WTC11 (cell line): ENCODE data around the gene SP7. TPM values are rescaled to one million over a fixed set of nuclear protein-coding genes. Genes with fewer than 3 reads are reported as not detected.

Source experiments
- ATF1 ChIP-seq: sonication (generic); formaldehyde crosslinking; IDR thresholded peaks from 2 replicates; pipeline ENCODE4 v1.8.1; 2023; ENCODE audit warnings: mild to moderate bottlenecking, moderate library complexity, missing genetic modification reagents
- CBFB ChIP-seq: sonication (generic); formaldehyde crosslinking; IDR thresholded peaks from 2 replicates; pipeline ENCODE4 v1.8.1; 2022; ENCODE audit warnings: mild to moderate bottlenecking, low read depth, missing genetic modification reagents
- CREB1 ChIP-seq: sonication (generic); formaldehyde crosslinking; IDR thresholded peaks from 2 replicates; pipeline ENCODE4 v1.8.0; 2023; ENCODE audit warnings: mild to moderate bottlenecking, missing genetic modification reagents
- ELF4 ChIP-seq: sonication (generic); formaldehyde crosslinking; IDR thresholded peaks from 2 replicates; pipeline ENCODE4 v1.8.1; 2022; ENCODE audit warnings: low read depth, mild to moderate bottlenecking, moderate library complexity, missing genetic modification reagents
- FOXJ3 ChIP-seq: sonication (generic); formaldehyde crosslinking; IDR thresholded peaks from 2 replicates; pipeline ENCODE4 v1.9.0; 2021; ENCODE audit warnings: missing genetic modification reagents, mild to moderate bottlenecking, borderline replicate concordance
- FOXP1 ChIP-seq: sonication (generic); formaldehyde crosslinking; IDR thresholded peaks from 2 replicates; pipeline ENCODE4 v1.8.0; 2022; ENCODE audit warnings: missing genetic modification reagents, mild to moderate bottlenecking, moderate library complexity, borderline replicate concordance
- GTF2I ChIP-seq: fragments of 250-450 bp; sonication (Bioruptor Pico); conservative IDR thresholded peaks from 2 replicates; pipeline ENCODE4 v1.4.0; 2021; ENCODE audit warnings: mild to moderate bottlenecking
- IRF2 ChIP-seq: sonication (generic); formaldehyde crosslinking; IDR thresholded peaks from 2 replicates; pipeline ENCODE4 v1.8.0; 2022; ENCODE audit warnings: low read depth, missing genetic modification reagents, borderline replicate concordance
- MXD4 ChIP-seq: fragments of 250-450 bp; sonication (Bioruptor Pico); IDR thresholded peaks from 2 replicates; pipeline ENCODE4 v1.8.0; 2021; ENCODE audit warnings: mild to moderate bottlenecking, moderate library complexity, borderline replicate concordance
- NFYB ChIP-seq: sonication (generic); formaldehyde crosslinking; conservative IDR thresholded peaks from 2 replicates; pipeline ENCODE4 v1.8.0; 2022; ENCODE audit warnings: low read depth, missing genetic modification reagents
- NR1H2 ChIP-seq: sonication (generic); formaldehyde crosslinking; IDR thresholded peaks from 2 replicates; pipeline ENCODE4 v1.9.0; 2021; ENCODE audit warnings: mild to moderate bottlenecking, moderate library complexity, missing genetic modification reagents
- RORB ChIP-seq: fragments of 250-450 bp; sonication (Bioruptor Pico); IDR thresholded peaks from 2 replicates; pipeline ENCODE4 v1.9.0; 2021; ENCODE audit warnings: mild to moderate bottlenecking
- TEAD4 ChIP-seq: sonication (generic); formaldehyde crosslinking; IDR thresholded peaks from 2 replicates; pipeline ENCODE4 v1.8.0; 2022; ENCODE audit warnings: mild to moderate bottlenecking, missing genetic modification reagents
- total RNA-seq: library from RNA; stranded (reverse); gene quantifications from 3 replicates; pipeline ENCODE4 v1.2.3, GENCODE V29; 2021
- TF ChIP-seq, protein P1 (sequence below): sonication (generic); formaldehyde crosslinking; IDR thresholded peaks from 2 replicates; pipeline ENCODE4 v1.8.1; 2022; ENCODE audit warnings: low read depth, missing genetic modification reagents, borderline replicate concordance
- TF ChIP-seq, protein P2 (sequence below): sonication (generic); formaldehyde crosslinking; IDR thresholded peaks from 2 replicates; pipeline ENCODE4 v1.8.1; 2022; ENCODE audit warnings: missing genetic modification reagents, borderline replicate concordance
- TF ChIP-seq, protein P3 (sequence below): sonication (generic); formaldehyde crosslinking; IDR thresholded peaks from 2 replicates; pipeline ENCODE4 v1.8.0; 2022; ENCODE audit warnings: mild to moderate bottlenecking, missing genetic modification reagents
- TF ChIP-seq, protein P4 (sequence below): sonication (generic); formaldehyde crosslinking; conservative IDR thresholded peaks from 2 replicates; pipeline ENCODE4 v1.8.1; 2022; ENCODE audit warnings: mild to moderate bottlenecking, missing genetic modification reagents
- TF ChIP-seq, protein P5 (sequence below): sonication (generic); formaldehyde crosslinking; IDR thresholded peaks from 2 replicates; pipeline ENCODE4 v1.8.0; 2022; ENCODE audit warnings: mild to moderate bottlenecking, missing genetic modification reagents
- TF ChIP-seq, protein P6 (sequence below): fragments of 250-450 bp; sonication (Bioruptor Pico); IDR thresholded peaks from 2 replicates; pipeline ENCODE4 v1.8.0; 2021; ENCODE audit warnings: mild to moderate bottlenecking
- TF ChIP-seq, protein P7 (sequence below): sonication (generic); formaldehyde crosslinking; IDR thresholded peaks from 2 replicates; pipeline ENCODE4 v1.8.1; 2023; ENCODE audit warnings: mild to moderate bottlenecking, missing genetic modification reagents
- TF ChIP-seq, protein P8 (sequence below): sonication (generic); formaldehyde crosslinking; IDR thresholded peaks from 2 replicates; pipeline ENCODE4 v1.8.1; 2022; ENCODE audit warnings: mild to moderate bottlenecking, moderate library complexity, missing genetic modification reagents
- TF ChIP-seq, protein P9 (sequence below): sonication (generic); formaldehyde crosslinking; IDR thresholded peaks from 2 replicates; pipeline ENCODE4 v1.8.1; 2022; ENCODE audit warnings: low read depth, mild to moderate bottlenecking, moderate library complexity, missing genetic modification reagents, borderline replicate concordance
- TF ChIP-seq, protein P10 (sequence below): sonication (generic); formaldehyde crosslinking; IDR thresholded peaks from 2 replicates; pipeline ENCODE4 v1.8.0; 2022; ENCODE audit warnings: mild to moderate bottlenecking, missing genetic modification reagents
- TF ChIP-seq, protein P11 (sequence below): fragments of 250-450 bp; sonication (Bioruptor Pico); IDR thresholded peaks from 2 replicates; pipeline ENCODE4 v1.9.0; 2021; ENCODE audit warnings: moderate library complexity, mild to moderate bottlenecking, inconsistent platforms, borderline replicate concordance

Gene SP7
- total RNA-seq, 1 experiment from 2014 or later, result 0.09 TPM

DNA sequence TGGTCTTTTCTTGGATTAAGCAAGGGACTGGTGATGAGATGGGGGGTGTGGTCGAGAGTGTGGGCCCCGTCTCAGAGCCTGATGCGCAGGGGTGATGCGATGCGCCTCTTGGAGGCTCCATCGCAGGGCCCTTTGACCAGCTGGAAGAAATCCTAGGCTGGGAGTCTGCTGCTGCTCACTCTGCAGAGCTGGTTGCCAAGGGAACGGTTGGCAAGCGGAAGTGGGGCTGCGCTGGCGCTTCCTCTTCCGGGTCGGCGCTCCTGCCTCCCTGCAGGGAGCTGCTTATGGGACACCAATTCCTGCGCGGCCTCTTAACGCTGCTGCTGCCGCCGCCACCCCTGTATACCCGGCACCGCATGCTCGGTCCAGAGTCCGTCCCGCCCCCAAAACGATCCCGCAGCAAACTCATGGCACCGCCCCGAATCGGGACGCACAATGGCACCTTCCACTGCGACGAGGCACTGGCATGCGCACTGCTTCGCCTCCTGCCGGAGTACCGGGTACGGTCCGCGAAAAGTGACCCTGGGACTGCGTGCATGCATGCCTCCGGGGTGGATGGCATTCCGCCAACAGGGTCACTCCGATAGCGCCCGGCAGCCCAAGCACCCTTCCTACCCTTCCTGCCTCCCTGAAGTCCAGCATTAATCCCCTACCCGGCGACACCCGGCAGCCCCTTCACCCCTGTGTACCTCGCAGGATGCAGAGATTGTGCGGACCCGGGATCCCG lies 36.5 kb downstream of the SP7 start, which contains the start of gene MYG1 (continued):
- TF ChIP-seq, protein P1, sequence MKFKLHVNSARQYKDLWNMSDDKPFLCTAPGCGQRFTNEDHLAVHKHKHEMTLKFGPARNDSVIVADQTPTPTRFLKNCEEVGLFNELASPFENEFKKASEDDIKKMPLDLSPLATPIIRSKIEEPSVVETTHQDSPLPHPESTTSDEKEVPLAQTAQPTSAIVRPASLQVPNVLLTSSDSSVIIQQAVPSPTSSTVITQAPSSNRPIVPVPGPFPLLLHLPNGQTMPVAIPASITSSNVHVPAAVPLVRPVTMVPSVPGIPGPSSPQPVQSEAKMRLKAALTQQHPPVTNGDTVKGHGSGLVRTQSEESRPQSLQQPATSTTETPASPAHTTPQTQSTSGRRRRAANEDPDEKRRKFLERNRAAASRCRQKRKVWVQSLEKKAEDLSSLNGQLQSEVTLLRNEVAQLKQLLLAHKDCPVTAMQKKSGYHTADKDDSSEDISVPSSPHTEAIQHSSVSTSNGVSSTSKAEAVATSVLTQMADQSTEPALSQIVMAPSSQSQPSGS (CRISPR knock-in tag), result no peak; the same call in 1 of the 2 replicates
- no peak for TF ChIP-seq MXD4
- TF ChIP-seq FOXJ3, result no peak
- peak; percentile 98 for TF ChIP-seq FOXP1 (CRISPR knock-in tag)
- TF ChIP-seq, protein P2, sequence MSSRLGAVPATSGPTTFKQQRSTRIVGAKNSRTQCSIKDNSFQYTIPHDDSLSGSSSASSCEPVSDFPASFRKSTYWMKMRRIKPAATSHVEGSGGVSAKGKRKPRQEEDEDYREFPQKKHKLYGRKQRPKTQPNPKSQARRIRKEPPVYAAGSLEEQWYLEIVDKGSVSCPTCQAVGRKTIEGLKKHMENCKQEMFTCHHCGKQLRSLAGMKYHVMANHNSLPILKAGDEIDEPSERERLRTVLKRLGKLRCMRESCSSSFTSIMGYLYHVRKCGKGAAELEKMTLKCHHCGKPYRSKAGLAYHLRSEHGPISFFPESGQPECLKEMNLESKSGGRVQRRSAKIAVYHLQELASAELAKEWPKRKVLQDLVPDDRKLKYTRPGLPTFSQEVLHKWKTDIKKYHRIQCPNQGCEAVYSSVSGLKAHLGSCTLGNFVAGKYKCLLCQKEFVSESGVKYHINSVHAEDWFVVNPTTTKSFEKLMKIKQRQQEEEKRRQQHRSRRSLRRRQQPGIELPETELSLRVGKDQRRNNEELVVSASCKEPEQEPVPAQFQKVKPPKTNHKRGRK (CRISPR knock-in tag), result no peak
- TF ChIP-seq, protein P3, sequence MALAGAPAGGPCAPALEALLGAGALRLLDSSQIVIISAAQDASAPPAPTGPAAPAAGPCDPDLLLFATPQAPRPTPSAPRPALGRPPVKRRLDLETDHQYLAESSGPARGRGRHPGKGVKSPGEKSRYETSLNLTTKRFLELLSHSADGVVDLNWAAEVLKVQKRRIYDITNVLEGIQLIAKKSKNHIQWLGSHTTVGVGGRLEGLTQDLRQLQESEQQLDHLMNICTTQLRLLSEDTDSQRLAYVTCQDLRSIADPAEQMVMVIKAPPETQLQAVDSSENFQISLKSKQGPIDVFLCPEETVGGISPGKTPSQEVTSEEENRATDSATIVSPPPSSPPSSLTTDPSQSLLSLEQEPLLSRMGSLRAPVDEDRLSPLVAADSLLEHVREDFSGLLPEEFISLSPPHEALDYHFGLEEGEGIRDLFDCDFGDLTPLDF, result no peak
- no peak for TF ChIP-seq GTF2I
- TF ChIP-seq, protein P4, sequence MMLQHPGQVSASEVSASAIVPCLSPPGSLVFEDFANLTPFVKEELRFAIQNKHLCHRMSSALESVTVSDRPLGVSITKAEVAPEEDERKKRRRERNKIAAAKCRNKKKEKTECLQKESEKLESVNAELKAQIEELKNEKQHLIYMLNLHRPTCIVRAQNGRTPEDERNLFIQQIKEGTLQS (CRISPR knock-in tag), result no peak
- TF ChIP-seq, protein P5, sequence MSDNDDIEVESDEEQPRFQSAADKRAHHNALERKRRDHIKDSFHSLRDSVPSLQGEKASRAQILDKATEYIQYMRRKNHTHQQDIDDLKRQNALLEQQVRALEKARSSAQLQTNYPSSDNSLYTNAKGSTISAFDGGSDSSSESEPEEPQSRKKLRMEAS (CRISPR knock-in tag), result peak; percentile 95
- no peak for TF ChIP-seq ATF1 (CRISPR knock-in tag)
- no peak for TF ChIP-seq ELF4 (CRISPR knock-in tag)
- TF ChIP-seq IRF2 (CRISPR knock-in tag), result 0 out of 2 replicates have a peak, but pooled peaks have one; percentile 28
- 0 out of 2 replicates have a peak, but pooled peaks have one; percentile 27 for TF ChIP-seq NFYB
- TF ChIP-seq RORB, result no peak
- TF ChIP-seq, protein P6, sequence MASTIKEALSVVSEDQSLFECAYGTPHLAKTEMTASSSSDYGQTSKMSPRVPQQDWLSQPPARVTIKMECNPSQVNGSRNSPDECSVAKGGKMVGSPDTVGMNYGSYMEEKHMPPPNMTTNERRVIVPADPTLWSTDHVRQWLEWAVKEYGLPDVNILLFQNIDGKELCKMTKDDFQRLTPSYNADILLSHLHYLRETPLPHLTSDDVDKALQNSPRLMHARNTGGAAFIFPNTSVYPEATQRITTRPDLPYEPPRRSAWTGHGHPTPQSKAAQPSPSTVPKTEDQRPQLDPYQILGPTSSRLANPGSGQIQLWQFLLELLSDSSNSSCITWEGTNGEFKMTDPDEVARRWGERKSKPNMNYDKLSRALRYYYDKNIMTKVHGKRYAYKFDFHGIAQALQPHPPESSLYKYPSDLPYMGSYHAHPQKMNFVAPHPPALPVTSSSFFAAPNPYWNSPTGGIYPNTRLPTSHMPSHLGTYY, result peak; percentile 50; the same call in 1 of the 2 replicates
- TF ChIP-seq CREB1 (CRISPR knock-in tag), result no peak
- TF ChIP-seq, protein P7, sequence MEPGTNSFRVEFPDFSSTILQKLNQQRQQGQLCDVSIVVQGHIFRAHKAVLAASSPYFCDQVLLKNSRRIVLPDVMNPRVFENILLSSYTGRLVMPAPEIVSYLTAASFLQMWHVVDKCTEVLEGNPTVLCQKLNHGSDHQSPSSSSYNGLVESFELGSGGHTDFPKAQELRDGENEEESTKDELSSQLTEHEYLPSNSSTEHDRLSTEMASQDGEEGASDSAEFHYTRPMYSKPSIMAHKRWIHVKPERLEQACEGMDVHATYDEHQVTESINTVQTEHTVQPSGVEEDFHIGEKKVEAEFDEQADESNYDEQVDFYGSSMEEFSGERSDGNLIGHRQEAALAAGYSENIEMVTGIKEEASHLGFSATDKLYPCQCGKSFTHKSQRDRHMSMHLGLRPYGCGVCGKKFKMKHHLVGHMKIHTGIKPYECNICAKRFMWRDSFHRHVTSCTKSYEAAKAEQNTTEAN (CRISPR knock-in tag), result peak; percentile 77; the same call in 1 of the 2 replicates
- peak; percentile 40; the same call in 1 of the 2 replicates for TF ChIP-seq CBFB
- TF ChIP-seq, protein P8, sequence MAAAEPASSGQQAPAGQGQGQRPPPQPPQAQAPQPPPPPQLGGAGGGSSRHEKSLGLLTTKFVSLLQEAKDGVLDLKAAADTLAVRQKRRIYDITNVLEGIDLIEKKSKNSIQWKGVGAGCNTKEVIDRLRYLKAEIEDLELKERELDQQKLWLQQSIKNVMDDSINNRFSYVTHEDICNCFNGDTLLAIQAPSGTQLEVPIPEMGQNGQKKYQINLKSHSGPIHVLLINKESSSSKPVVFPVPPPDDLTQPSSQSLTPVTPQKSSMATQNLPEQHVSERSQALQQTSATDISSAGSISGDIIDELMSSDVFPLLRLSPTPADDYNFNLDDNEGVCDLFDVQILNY, result no peak
- TF ChIP-seq, protein P9, sequence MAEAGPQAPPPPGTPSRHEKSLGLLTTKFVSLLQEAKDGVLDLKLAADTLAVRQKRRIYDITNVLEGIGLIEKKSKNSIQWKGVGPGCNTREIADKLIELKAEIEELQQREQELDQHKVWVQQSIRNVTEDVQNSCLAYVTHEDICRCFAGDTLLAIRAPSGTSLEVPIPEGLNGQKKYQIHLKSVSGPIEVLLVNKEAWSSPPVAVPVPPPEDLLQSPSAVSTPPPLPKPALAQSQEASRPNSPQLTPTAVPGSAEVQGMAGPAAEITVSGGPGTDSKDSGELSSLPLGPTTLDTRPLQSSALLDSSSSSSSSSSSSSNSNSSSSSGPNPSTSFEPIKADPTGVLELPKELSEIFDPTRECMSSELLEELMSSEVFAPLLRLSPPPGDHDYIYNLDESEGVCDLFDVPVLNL, result peak; percentile 67; the same call in 1 of the 2 replicates
- TF ChIP-seq, protein P10, sequence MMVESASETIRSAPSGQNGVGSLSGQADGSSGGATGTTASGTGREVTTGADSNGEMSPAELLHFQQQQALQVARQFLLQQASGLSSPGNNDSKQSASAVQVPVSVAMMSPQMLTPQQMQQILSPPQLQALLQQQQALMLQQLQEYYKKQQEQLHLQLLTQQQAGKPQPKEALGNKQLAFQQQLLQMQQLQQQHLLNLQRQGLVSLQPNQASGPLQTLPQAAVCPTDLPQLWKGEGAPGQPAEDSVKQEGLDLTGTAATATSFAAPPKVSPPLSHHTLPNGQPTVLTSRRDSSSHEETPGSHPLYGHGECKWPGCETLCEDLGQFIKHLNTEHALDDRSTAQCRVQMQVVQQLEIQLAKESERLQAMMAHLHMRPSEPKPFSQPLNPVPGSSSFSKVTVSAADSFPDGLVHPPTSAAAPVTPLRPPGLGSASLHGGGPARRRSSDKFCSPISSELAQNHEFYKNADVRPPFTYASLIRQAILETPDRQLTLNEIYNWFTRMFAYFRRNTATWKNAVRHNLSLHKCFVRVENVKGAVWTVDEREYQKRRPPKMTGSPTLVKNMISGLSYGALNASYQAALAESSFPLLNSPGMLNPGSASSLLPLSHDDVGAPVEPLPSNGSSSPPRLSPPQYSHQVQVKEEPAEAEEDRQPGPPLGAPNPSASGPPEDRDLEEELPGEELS (CRISPR knock-in tag), result peak; percentile 64; the same call in 1 of the 2 replicates
- no peak for TF ChIP-seq NR1H2 (CRISPR knock-in tag)
- 0 out of 2 replicates have a peak, but pooled peaks have one; percentile 29 for TF ChIP-seq TEAD4 (CRISPR knock-in tag)
- TF ChIP-seq, protein P11, sequence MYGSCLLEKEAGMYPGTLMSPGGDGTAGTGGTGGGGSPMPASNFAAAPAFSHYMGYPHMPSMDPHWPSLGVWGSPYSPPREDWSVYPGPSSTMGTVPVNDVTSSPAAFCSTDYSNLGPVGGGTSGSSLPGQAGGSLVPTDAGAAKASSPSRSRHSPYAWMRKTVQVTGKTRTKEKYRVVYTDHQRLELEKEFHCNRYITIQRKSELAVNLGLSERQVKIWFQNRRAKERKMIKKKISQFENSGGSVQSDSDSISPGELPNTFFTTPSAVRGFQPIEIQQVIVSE (CRISPR knock-in tag), result no peak
